Stomach (tissue), 9 donors: ENCODE data around the gene ANTXR2. TPM values are rescaled to one million over a fixed set of nuclear protein-coding genes. Genes with fewer than 3 reads are reported as not detected.

Source experiments
- DNase-seq, 2 donors: peaks; one replicate each; pipeline versions ENCODE4 v3.0.0 to v3.0.0-alpha.2; 2013 to 2019
- H3K27ac ChIP-seq, 5 donors: fragments of 200-600 bp in 4 of 5; sonication (generic) in 4 of 5; one replicate each; pipeline ENCODE4 v1.5.1; 2013 to 2019; ENCODE audit warnings: mild to moderate bottlenecking in 1 of 5, moderate library complexity in 1 of 5
- H3K27me3 ChIP-seq, 3 donors: fragments of 200-600 bp; sonication (generic); one replicate each; pipeline ENCODE4 v1.5.1; 2017 to 2019; ENCODE audit warnings: mixed run types in 1 of 3
- H3K36me3 ChIP-seq, 4 donors: fragments of 200-600 bp; sonication (generic); 1 replicate in 3 of 4; 2 replicates in 1 of 4; pipeline ENCODE4 v1.5.1; 2016 to 2019
- H3K4me1 ChIP-seq, 4 donors: fragments of 200-600 bp; sonication (generic); one replicate each; pipeline ENCODE4 v1.5.1; 2016 to 2019
- H3K4me3 ChIP-seq, 4 donors: fragments of 200-600 bp; sonication (generic) in 3 of 4; one replicate each; pipeline ENCODE4 v1.5.1; 2016 to 2019; ENCODE audit warnings: mild to moderate bottlenecking in 1 of 4
- H3K9me3 ChIP-seq, 4 donors: fragments of 200-600 bp; sonication (generic); one replicate each; pipeline ENCODE4 v1.5.1; 2016 to 2019
- EP300 ChIP-seq: sonication (generic); formaldehyde crosslinking; IDR thresholded peaks from one replicate; pipeline ENCODE4 v1.6.1; 2017; ENCODE audit warnings: antibody characterized with exemption
- POLR2A ChIP-seq, 4 donors: fragments of 450-650 bp; IDR thresholded peaks; one replicate each; pipeline ENCODE4 v1.6.1; 2016; ENCODE audit warnings: antibody characterized with exemption in 4 of 4, control low read depth in 2 of 4, mild to moderate bottlenecking in 1 of 4, moderate library complexity in 1 of 4
- POLR2AphosphoS5 ChIP-seq, 3 donors: sonication (generic); formaldehyde crosslinking; IDR thresholded peaks; one replicate each; pipeline ENCODE4 v1.6.1; 2016; ENCODE audit warnings: antibody characterized with exemption in 3 of 3
- WGBS, 5 donors: extraction: QIAGEN DNeasy Blood & Tissue Kit in 3 of 5; methylation state at CpG; one replicate each; pipeline versions ENCODE4 v1.1.5 to v1.1.7; 2013 to 2018; 5-methylcytosine and 5-hydroxymethylcytosine counted together
- intact Hi-C: fragments of 100-400 bp; cut with DNase I; formaldehyde crosslinking; loops from one replicate; pipeline ENCODE4 v1.15.1; 2023; ENCODE audit warnings: low total_unique reads
- polyA plus RNA-seq, 3 donors: library from polyadenylated mRNA; stranded (reverse); fragments of 200-250 nt; gene quantifications; one replicate each; pipeline ENCODE4 v1.2.3, GENCODE V29; 2013
- total RNA-seq, 5 donors: library from RNA; depleted of rRNA; stranded (reverse); fragments of >200 nt; gene quantifications; one replicate each; pipeline versions ENCODE4 v1.1.0 to v1.2.3, GENCODE V29; 2014 to 2016
- TF ChIP-seq, protein P1 (sequence below), 7 experiments: fragments of 450-650 bp in 4 of 7; fragments of 200-600 bp in 3 of 7; sonication (generic) in 3 of 7; IDR thresholded peaks; one replicate each; pipeline ENCODE4 v1.5.1; 2016 to 2019; ENCODE audit warnings: antibody characterized with exemption in 7 of 7, control low read depth in 2 of 7, mild to moderate bottlenecking in 1 of 7
- donor health status: healthy with polysubstance abuse.
- donor health status: Bipolar disorder and iron deficiency.
- donor health status: healthy.

The ANTXR2 gene
- total and polyA plus RNA-seq, 8 donors, result 8.3 to 116 (median 36.1) TPM

DNA sequence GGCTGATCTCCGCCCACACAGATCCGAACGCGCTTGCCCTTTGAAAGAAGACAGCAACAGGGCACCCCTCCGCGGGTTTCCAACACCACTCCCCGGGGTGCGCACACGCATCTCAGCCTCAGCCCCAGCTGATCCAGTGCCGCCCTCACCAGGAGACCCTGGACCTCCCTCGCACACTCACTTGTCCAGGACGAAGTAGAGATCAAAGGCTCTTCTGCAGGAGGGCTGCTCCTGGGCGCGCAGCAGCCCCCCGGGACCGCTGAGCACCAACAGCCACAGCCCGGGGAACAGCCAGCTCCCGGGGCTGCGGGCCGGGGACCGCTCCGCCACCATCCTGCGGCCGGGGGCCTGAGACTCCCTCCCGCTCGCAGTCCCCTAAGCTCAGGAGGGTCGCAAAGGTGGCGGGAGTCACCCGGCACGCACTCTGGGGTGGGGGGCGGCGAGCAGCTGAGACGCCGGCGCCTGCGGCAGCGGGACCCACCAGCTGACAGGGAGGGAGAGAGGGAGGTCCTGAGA is 743 bp downstream of the ANTXR2 start:
- Histone ChIP-seq H3K4me3 (peak overlapping the region; percentile 77 to 89 (median 81)), H3K36me3 (peaks cover 0 to 21% (median 18%) of the 10 kb centered on the region in 4 donors), H3K4me1 (peaks cover 5 to 64% (median 40%) of the 10 kb centered on the region in 4 donors), H3K9me3 (no peaks in the 10 kb centered on the region), H3K27me3 (no peaks in the 10 kb centered on the region), H3K27ac (peak overlapping the region; percentile 59 to 94 (median 91))
- WGBS, 5 donors, result 0 to 2% (median 0%) methylated on average over 7 to 37 of the region's 37 CpGs
- DNase-seq, result peak; percentile 39 to 74
- intact Hi-C loops, result no loop called here
- TF ChIP-seq EP300 (no peak), POLR2AphosphoS5 (IDR thresholded peaks at IDR 0.05) (no peak), POLR2A (IDR thresholded peaks at IDR 0.05) (no peak)
- TF ChIP-seq, protein P1, sequence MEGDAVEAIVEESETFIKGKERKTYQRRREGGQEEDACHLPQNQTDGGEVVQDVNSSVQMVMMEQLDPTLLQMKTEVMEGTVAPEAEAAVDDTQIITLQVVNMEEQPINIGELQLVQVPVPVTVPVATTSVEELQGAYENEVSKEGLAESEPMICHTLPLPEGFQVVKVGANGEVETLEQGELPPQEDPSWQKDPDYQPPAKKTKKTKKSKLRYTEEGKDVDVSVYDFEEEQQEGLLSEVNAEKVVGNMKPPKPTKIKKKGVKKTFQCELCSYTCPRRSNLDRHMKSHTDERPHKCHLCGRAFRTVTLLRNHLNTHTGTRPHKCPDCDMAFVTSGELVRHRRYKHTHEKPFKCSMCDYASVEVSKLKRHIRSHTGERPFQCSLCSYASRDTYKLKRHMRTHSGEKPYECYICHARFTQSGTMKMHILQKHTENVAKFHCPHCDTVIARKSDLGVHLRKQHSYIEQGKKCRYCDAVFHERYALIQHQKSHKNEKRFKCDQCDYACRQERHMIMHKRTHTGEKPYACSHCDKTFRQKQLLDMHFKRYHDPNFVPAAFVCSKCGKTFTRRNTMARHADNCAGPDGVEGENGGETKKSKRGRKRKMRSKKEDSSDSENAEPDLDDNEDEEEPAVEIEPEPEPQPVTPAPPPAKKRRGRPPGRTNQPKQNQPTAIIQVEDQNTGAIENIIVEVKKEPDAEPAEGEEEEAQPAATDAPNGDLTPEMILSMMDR (IDR thresholded peaks at IDR 0.05), result no peak

DNA sequence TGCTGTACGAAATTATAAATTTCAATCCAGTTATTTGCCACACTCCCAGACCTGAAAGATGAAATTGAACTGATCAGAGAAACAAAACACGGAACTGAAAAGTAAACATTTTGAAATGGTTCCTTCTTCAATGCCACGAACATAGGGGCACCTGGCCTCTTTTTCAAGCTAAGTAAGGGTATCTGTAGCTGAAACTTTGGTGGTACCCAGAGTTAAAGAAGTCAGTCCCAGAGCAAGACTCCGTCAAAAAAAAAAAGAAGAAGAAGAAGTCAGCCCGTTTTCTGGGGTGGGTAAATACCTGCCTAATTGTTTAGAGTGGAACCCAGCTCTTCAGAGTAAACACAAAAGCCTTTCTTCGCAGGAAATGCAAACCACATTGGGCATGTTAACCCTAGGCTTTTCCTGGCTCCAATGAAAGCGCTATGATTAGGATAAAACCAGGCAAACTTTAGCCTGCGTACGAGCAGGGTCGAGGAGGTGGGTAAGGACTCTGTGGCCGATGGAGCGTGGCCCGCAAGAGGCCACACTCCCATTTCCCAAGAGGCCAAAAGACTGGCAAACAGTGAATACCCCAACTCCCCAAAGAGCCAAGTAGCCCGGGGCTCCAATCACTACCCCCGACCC is 1.3 kb downstream of the ANTXR2 start:
- TF ChIP-seq POLR2A (IDR thresholded peaks at IDR 0.05), result no peak
- Histone ChIP-seq H3K27ac (peak overlapping the region; percentile 59 to 94 (median 91)), H3K4me1 (peaks cover 5 to 65% (median 41%) of the 10 kb centered on the region in 4 donors), H3K27me3 (no peaks in the 10 kb centered on the region), H3K36me3 (peaks cover 0 to 27% (median 23%) of the 10 kb centered on the region in 4 donors), H3K4me3 (peak overlapping the region; percentile 77 to 89 (median 81)), H3K9me3 (no peaks in the 10 kb centered on the region)
- intact Hi-C loops, result no loop called here
- DNase-seq, result no peak
- 4 to 8% (median 5%) methylated on average over 13 to 15 of the region's 15 CpGs for WGBS, 5 donors

DNA sequence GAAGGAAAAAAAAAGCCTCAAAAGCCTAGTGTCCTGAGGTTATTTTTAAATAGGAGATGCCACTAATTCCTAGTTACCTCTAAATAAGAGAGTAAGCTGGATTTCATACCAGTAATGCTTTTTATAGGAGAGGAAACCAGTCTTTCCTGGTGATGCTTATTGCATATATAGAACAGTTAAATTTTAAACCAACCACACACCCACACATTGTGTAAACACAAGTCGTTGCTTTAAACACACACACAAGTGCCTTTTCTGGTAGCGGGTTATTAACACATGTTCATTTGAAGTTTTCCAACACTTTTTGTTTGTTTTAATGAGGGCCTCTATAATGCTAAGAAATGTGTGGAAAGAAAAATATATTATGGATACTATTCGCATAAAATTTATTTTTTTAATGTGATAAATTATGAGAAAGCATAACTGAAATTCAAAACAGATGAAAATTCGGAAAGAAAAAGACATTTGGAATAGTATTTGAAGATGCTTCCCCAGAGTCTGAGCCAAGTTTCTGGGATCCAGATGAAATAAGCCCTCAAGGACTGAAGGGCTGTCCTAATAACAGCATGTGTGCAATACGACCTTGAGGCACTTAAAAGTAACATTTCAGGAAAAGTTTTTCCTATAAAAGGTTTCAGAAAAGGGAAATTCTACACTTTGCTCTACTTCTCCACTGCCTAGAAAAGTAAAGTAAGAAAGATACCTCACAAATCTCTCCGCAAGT is 2.0 kb downstream of the ANTXR2 start:
- Histone ChIP-seq H3K4me1 (peaks cover 5 to 67% (median 40%) of the 10 kb centered on the region in 4 donors), H3K4me3 (peak overlapping the region; percentile 77 to 89 (median 81)), H3K36me3 (peaks cover 0 to 32% (median 28%) of the 10 kb centered on the region in 4 donors), H3K9me3 (no peaks in the 10 kb centered on the region), H3K27ac (peak overlapping the region in 4 of 5 donors; percentile 84 to 94 (median 91)), H3K27me3 (no peaks in the 10 kb centered on the region)
- peak in 1 of 2 donors; percentile 43 for DNase-seq
- 25 to 37% (median 25%) methylated on average over 6 of the region's 6 CpGs for WGBS, 5 donors
- intact Hi-C loops, result no loop called here
- no peak for TF ChIP-seq POLR2A (IDR thresholded peaks at IDR 0.05)
- TF ChIP-seq, protein P1 (IDR thresholded peaks at IDR 0.05), result no peak
- TF ChIP-seq EP300, result no peak
- TF ChIP-seq POLR2AphosphoS5 (IDR thresholded peaks at IDR 0.05), result no peak

DNA sequence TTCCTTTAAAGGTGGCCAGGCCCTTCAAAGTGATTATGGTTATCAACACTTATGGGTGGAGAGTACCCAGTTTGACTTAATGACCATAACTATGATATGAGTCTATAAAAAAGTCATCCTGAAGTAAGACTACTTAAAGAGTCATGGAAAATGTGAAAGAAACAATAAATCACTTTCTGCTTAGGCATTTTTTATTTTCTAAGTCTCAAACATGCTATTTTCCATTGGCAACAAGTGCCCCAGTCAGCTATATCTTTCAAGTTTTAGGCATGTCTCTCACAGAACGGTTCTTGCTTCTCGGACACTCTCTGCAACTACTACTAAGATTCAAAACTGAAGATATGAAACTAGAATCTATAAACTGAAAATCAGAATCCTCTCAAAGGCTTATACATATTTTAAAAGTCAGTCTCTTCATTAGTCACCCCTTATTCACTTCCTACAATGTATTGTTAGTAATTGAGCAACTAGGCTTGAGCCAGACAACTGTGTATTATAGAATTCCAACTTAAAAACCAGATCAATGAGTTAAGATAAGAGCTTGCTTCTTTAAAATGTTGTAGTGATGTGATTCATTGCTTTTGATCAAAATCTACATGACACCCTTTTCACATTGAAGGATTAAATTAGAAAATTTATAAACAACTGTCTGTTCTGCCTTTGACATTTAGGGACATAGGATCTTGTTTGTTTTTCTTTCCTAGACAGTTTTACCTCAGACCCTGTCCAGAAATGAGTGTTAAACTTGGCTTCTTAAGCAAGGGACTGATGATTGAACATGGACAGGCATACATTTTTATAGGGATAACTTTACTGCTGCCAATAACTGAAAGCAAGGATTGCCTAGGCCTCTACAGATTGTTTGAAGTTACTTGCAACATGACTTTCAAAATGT is 2.9 kb downstream of the ANTXR2 start:
- H3K27me3 ChIP-seq, result no peaks in the 10 kb centered on the region
- TF ChIP-seq EP300 (no peak), POLR2AphosphoS5 (IDR thresholded peaks at IDR 0.05) (no peak), POLR2A (IDR thresholded peaks at IDR 0.05) (no peak)
- TF ChIP-seq, protein P1 (IDR thresholded peaks at IDR 0.05), result no peak
- intact Hi-C loops, result no loop called here
- no peaks in the 10 kb centered on the region for H3K9me3 ChIP-seq
- H3K36me3 ChIP-seq, result peaks cover 0 to 37% (median 33%) of the 10 kb centered on the region in 4 donors
- H3K27ac ChIP-seq, result peak overlapping the region in 3 of 5 donors; percentile 91 to 94 (median 91)
- H3K4me1 ChIP-seq, result peaks cover 5 to 74% (median 42%) of the 10 kb centered on the region in 4 donors
- H3K4me3 ChIP-seq, result peak overlapping the region; percentile 77 to 89 (median 81)
- DNase-seq, result no peak
- WGBS, 5 donors, result 73 to 95% (median 84%) methylated on average over 2 of the region's 2 CpGs
